GM12878 (cell line): ENCODE measurements around the gene CRKL. TPM values are rescaled to one million over a fixed set of nuclear protein-coding genes. Genes with fewer than 3 reads are reported as not detected.
A peak's percentile ranks its signal among the peaks of the same experiment; 100 is the strongest.

Experiments used
- ATAC-seq: fragments of 200-7000 bp; cut with Tn5 transposase; 3 replicates; pipeline ENCODE4 v1.9.1; 2020; ENCODE audit warnings: mild to moderate bottlenecking, moderate library complexity
- BruUV-seq: library from RNA; stranded (reverse); fragments of 400-500 nt; replicated peaks from 2 replicates; lab custom pipeline; 2021; lab: Mats Ljungman, UMichigan
- CTCF ChIA-PET: fragments of 300-600 bp; sonication (Branson Sonifier 250); formaldehyde crosslinking; extraction: SDS; loops from one replicate; lab custom pipeline; 2021; ENCODE audit warnings: inconsistent platforms; lab: Yijun Ruan, JAX
- POLR2A ChIA-PET: fragments of 350-600 bp; formaldehyde crosslinking; extraction: SDS; loops from one replicate; lab custom pipeline; 2021; ENCODE audit warnings: inconsistent platforms; lab: Charles Lee
- RAD21 ChIA-PET: fragments of 300-600 bp; sonication (Branson Sonifier 250); formaldehyde crosslinking; loops from one replicate; lab custom pipeline; 2023; ENCODE audit warnings: antibody characterized with exemption; ENCODE audit not compliant: unreplicated experiment; lab: Charles Lee
- SMC1A ChIA-PET: fragments of 300-600 bp; sonication (Branson Sonifier 250); formaldehyde crosslinking; loops from one replicate; lab custom pipeline; 2023; ENCODE audit not compliant: unreplicated experiment, uncharacterized antibody; lab: Charles Lee
- DNase-seq: peaks from one replicate; pipeline ENCODE4 v3.0.0-alpha.2; 2011; ENCODE audit warnings: low read depth, low spot score
- FAIRE-seq: peaks from 3 replicates; lab custom pipeline; 2011; peaks lifted over from hg19 to GRCh38; lab: Jason Lieb, UNC
- H2AFZ ChIP-seq: 2 replicates; pipeline ENCODE4 v1.6.0; 2011; ENCODE audit warnings: low read depth, low read length, control low read depth; ENCODE audit not compliant: control insufficient read depth
- H3K27ac ChIP-seq: 2 replicates; pipeline ENCODE4 v1.5.1; 2011; ENCODE audit warnings: control low read depth; ENCODE audit not compliant: control insufficient read depth, insufficient read depth
- H3K27me3 ChIP-seq, 2 experiments: replicated peaks in 1 of 2; 2 replicates each; pipeline versions ENCODE4 v1.6.0 to v1.6.1; 2011; ENCODE audit warnings: low read length in 1 of 2; ENCODE audit not compliant: control insufficient read depth in 2 of 2, insufficient read depth in 2 of 2
- H3K36me3 ChIP-seq, 2 experiments: 2 replicates each; pipeline ENCODE4 v1.5.1; 2011; ENCODE audit warnings: low read length in 1 of 2; ENCODE audit not compliant: control insufficient read depth in 2 of 2, insufficient read depth in 2 of 2
- H3K4me1 ChIP-seq: 2 replicates; pipeline ENCODE4 v1.6.1; 2011; ENCODE audit warnings: mild to moderate bottlenecking, low read length, moderate library complexity, mixed read lengths; ENCODE audit not compliant: control insufficient read depth, insufficient read depth
- H3K4me2 ChIP-seq: 2 replicates; pipeline ENCODE4 v1.6.0; 2011; ENCODE audit warnings: control low read depth; ENCODE audit not compliant: control insufficient read depth, insufficient read depth
- H3K4me3 ChIP-seq: fragments of 200-600 bp; sonication (generic); 2 replicates; pipeline ENCODE4 v1.5.1; 2016
- H3K79me2 ChIP-seq: 2 replicates; pipeline ENCODE4 v1.6.0; 2011; ENCODE audit warnings: low read length; ENCODE audit not compliant: control insufficient read depth, insufficient read depth
- H3K9ac ChIP-seq: 2 replicates; pipeline ENCODE4 v1.8.0; 2011; ENCODE audit warnings: low read length, control low read depth, mixed read lengths; ENCODE audit not compliant: control insufficient read depth, insufficient read depth
- H3K9me3 ChIP-seq: replicated peaks from 3 replicates; pipeline ENCODE4 v1.5.1; 2011; ENCODE audit warnings: mild to moderate bottlenecking, low read length; ENCODE audit not compliant: control insufficient read depth, insufficient read depth
- H4K20me1 ChIP-seq: 2 replicates; pipeline ENCODE4 v1.6.0; 2011; ENCODE audit not compliant: control insufficient read depth, insufficient read depth
- CBX3 ChIP-seq: fragments of 200-600 bp; sonication (generic); IDR thresholded peaks from 2 replicates; pipeline ENCODE4 v1.6.1; 2016; ENCODE audit warnings: low read depth, borderline replicate concordance
- JUNB ChIP-seq: IDR thresholded peaks from 2 replicates; pipeline ENCODE4 v1.6.1; 2016; ENCODE audit warnings: antibody characterized with exemption, mild to moderate bottlenecking
- MTA2 ChIP-seq: fragments of 450-650 bp; IDR thresholded peaks from 2 replicates; pipeline ENCODE4 v1.6.1; 2016; ENCODE audit warnings: low read depth, mild to moderate bottlenecking, moderate library complexity
- POLR2A ChIP-seq: IDR thresholded peaks from 2 replicates; pipeline ENCODE4 v1.6.1; 2011; ENCODE audit warnings: low read depth, mild to moderate bottlenecking, low read length
- RAD51 ChIP-seq: fragments of 450-650 bp; IDR thresholded peaks from 2 replicates; pipeline ENCODE4 v1.6.1; 2016; ENCODE audit warnings: moderate library complexity, mild to moderate bottlenecking, inconsistent platforms
- RB1 ChIP-seq: fragments of 450-650 bp; formaldehyde crosslinking; IDR thresholded peaks from 2 replicates; pipeline ENCODE4 v1.6.1; 2017; ENCODE audit warnings: mild to moderate bottlenecking, borderline replicate concordance
- WRNIP1 ChIP-seq: IDR thresholded peaks from 2 replicates; pipeline ENCODE4 v1.6.1; 2011; ENCODE audit warnings: low read depth, low read length, improper control_type of control experiment, borderline replicate concordance
- WGBS: methylation state at CpG from one replicate; pipeline ENCODE4 v1.1.6; 2016; ENCODE audit warnings: low lambda C conversion rate; ENCODE audit not compliant: insufficient replicate concordance, insufficient coverage; ENCODE audit errors: missing lambda C conversion rate; 5-methylcytosine and 5-hydroxymethylcytosine counted together
- in situ Hi-C: fragments of 300-500 bp; cut with MboI; formaldehyde crosslinking; loops from 9 replicates; pipeline ENCODE4 v1.14.3; 2018; ENCODE audit warnings: mixed read lengths
- intact Hi-C: fragments of 100-400 bp; cut with micrococcal nuclease; formaldehyde crosslinking; loops from one replicate; pipeline ENCODE4 v1.14.2; 2022; ENCODE audit not compliant: unreplicated experiment
- polyA plus RNA-seq, 11 experiments: library from polyadenylated mRNA; depleted of rRNA in 4 of 11; unstranded in 6 of 11; stranded (reverse) in 5 of 11; fragments of >200 nt; fragmentation: Nextera tagmentation in 4 of 11; fragmentation: Illumina TruSeq in 1 of 11; extraction: Ambion mirVana in 4 of 11; extraction: Trizol in 1 of 11; gene quantifications; 1 replicate in 1 of 11; 2 replicates in 10 of 11; pipeline versions ENCODE4 v1.2.1 to v1.2.3, GENCODE V29; 2011 to 2016; ENCODE audit warnings: inconsistent platforms in 2 of 11, missing spikeins in 2 of 11, low read depth in 1 of 11
- total RNA-seq, 4 experiments: library from RNA; depleted of rRNA in 3 of 4; stranded (reverse); fragments of >200 nt in 3 of 4; fragmentation: Illumina TruSeq in 1 of 4; extraction: Trizol in 1 of 4; gene quantifications; 2 replicates each; pipeline versions ENCODE4 v1.2.1 to v1.2.3, GENCODE V29; 2013 to 2021
- TF ChIP-seq, protein P1 (sequence below): IDR thresholded peaks from 2 replicates; pipeline ENCODE4 v1.6.1; 2012; ENCODE audit warnings: low read length, inconsistent platforms

The CRKL gene
- total and polyA plus RNA-seq, 10 of the 15 experiments (the other 5 are each of a cell fraction or from before 2014, with no cell fraction given) = 12.6 to 61.2 (median 32.7) TPM

DNA sequence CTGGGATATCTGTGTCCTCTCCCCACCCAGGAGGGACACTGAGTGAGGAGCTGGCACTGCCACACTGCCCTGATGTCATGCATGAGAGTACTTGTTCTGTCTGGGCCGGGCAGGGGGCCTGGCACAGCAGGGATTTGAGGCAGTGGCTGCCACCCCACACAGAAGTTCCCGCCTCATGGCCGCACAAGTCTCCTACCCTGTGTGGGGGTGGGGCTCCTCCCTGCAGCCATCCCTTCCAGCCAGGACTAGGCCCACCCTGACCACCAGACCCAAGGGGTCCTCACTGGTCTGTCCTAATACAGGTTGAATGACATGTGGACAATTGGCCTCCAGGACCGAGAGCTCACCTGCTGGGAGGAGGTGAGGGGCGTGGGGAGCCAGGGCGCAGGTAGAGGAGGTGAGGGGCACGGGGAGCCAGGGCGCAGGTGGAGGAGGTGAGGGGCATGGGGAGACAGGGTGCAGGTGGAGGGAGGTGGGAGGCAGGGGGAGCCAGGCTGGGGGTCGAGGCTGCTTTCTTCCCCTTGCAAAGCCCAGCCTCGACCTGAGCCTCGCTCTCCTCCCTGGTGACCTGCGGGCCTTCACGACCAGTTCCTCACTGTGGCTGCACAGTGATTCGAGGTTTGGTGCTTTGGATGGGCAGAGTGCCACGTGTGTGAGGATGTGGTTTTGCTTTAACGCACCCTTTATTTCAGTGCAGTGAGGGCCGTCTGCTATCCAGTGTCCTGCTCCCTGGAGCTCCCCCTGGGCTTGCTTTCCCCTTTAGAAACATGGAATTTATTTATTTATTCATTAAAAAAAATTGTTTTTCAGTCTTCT lies 72.3 kb downstream of the CRKL start:
- ChIA-PET SMC1A (no interaction called here), CTCF (interaction anchor here (0.5 kb wide), 1 partner anchor 1219 kb away, joined by 3 read pairs; no protein-coding TSS in a partner anchor), RAD21 (no interaction called here), POLR2A (interaction anchor here (1.0 kb wide), 1 partner anchor 10 kb away, joined by 3 read pairs; no protein-coding TSS in a partner anchor)
- no peak overlapping the region for H3K9ac ChIP-seq
- no peak overlapping the region for H3K27ac ChIP-seq
- ATAC-seq (no peak), FAIRE-seq (no peak), DNase-seq (no peak)
- in situ Hi-C loops = no loop called here
- no peaks in the 10 kb centered on the region for H3K9me3 ChIP-seq
- no peak for TF ChIP-seq CBX3
- TF ChIP-seq WRNIP1 = no peak
- no peak for TF ChIP-seq RAD51
- no peak for TF ChIP-seq JUNB
- peak; percentile 33 for TF ChIP-seq POLR2A
- TF ChIP-seq, protein P1, sequence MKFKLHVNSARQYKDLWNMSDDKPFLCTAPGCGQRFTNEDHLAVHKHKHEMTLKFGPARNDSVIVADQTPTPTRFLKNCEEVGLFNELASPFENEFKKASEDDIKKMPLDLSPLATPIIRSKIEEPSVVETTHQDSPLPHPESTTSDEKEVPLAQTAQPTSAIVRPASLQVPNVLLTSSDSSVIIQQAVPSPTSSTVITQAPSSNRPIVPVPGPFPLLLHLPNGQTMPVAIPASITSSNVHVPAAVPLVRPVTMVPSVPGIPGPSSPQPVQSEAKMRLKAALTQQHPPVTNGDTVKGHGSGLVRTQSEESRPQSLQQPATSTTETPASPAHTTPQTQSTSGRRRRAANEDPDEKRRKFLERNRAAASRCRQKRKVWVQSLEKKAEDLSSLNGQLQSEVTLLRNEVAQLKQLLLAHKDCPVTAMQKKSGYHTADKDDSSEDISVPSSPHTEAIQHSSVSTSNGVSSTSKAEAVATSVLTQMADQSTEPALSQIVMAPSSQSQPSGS = no peak
- TF ChIP-seq RB1 = no peak
- no peak for TF ChIP-seq MTA2
- H3K4me3 ChIP-seq = no peak overlapping the region
- BruUV-seq = no TSS peak
- intact Hi-C loops = no loop called here
- no peaks in the 10 kb centered on the region for H3K4me1 ChIP-seq
- WGBS = 37% methylated on average over 12 of the region's 17 CpGs
- H2AFZ ChIP-seq = no peak overlapping the region
- no peak overlapping the region for H3K4me2 ChIP-seq
- no peaks in the 10 kb centered on the region for H4K20me1 ChIP-seq
- H3K79me2 ChIP-seq = no peaks in the 10 kb centered on the region
- H3K27me3 ChIP-seq = no peaks in the 10 kb centered on the region
- H3K36me3 ChIP-seq = peaks cover 0 to 3% of the 10 kb centered on the region in 2 experiments; a peak in 2 of 4 replicates
